EH (cell line): ENCODE data around the gene PRPF31.
A peak's percentile ranks its signal among the peaks of the same experiment; 100 is the strongest.

Experiments
- DNase-seq: peaks from one replicate; pipeline ENCODE4 v3.0.0-alpha.2; 2015; ENCODE audit warnings: low read depth

Gene PRPF31

DNA sequence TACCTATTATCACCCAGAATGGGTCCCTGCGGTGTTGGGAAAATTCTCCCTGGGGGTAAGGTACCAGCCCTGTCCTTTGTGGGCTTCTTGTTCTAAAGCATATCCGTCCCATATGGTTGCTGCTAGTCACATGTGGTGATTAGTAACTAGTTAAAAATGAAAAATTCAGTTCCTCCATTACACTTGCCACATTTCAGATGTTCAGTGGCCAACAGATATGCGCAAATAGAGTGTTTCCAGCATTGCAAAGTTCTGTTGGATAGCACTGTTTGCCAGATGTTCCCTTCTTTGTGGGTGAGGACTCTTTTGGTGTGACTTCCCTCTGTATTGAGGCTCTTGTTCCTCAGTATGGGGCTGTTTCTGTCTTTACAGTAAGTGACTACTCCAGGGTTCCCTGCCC lies 25.8 kb downstream of the PRPF31 start:
- DNase-seq: peak; percentile 34

DNA sequence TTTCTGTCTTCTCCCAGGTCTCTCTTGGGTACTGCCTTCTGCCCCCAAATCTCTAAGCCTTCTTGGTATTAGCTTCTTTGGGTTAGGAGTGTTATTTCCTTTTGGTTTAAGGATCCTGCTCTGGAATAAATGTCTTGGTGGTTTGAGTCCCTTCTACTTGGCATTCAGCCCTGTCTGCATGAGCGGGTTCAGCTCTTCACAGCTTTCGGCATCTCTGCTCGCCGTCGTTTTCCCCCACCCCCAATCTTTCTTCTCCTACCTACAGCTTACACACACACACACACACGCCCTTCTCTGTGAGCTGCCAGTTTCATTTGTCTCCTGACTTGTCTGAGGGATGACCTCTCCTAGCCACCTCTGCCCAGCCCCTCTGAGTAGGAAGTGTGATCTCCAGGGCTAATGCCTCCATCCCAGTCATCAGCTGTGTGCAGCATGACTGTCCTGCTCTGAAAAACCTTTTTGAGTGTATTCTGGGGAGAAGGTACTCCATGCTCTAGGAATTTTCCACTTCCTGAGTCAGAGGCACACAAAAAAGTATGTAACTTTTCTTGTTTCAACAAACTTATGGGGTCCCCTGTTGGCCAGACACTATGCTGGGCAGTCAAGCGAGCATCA lies 26.7 kb downstream of the PRPF31 start:
- no peak for DNase-seq

DNA sequence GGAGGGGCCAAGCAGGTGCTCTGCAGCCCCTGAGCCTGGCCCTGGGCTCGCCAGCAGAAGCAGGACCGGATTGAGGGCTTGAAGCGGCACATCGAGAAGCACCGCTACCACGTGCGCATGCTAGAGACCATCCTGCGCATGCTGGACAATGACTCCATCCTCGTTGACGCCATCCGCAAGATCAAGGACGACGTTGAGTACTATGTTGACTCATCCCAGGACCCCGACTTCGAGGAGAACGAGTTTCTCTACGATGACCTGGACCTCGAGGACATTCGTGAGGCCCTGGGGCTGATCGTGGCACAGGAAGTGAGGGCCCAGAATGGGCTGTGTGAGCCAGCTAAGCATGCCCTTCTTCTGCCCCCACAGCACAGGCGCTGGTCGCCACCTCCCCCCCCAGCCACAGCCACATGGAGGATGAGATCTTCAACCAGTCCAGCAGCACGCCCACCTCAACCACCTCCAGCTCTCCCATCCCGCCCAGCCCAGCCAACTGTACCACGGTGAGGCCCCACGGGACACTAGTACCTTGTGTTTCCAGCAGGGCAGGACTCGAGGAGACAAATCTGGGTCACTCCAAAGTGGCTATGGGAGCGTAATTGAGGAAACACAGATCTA lies 30.1 kb downstream of the PRPF31 start:
- no peak for DNase-seq

DNA sequence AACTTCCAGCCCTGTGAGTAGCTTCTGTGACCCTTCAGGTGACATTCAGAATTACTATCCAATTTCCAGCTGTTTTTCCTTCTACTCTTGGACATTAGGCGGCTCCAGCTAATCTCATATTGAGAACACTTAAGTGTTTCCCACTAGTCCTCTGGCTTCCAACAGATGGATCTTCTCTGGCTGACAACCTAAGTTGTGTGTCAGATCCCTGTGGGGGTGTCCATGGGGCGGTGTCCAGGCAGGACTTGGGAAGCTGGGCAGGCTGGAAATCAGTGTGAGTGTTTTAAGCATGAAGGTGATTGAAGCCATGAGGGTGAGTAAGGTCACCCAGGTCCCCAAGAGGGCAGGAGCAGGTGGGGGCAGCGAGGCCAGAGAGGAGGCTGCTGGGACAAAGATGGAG lies 32.1 kb downstream of the PRPF31 start:
- DNase-seq: no peak

DNA sequence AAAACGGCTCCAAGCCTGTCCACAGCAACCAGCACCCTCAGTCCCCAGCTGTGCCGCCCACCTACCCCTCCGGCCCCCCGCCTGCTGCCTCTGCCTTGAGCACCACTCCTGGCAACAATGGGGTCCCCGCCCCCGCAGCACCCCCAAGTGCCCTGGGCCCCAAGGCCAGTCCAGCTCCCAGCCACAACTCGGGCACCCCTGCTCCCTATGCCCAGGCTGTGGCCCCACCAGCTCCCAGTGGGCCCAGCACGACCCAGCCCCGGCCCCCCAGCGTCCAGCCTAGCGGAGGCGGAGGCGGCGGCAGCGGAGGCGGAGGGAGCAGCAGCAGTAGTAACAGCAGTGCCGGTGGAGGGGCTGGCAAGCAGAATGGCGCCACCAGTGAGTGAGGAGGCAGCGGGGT lies 32.6 kb downstream of the PRPF31 start:
- DNase-seq: no peak

DNA sequence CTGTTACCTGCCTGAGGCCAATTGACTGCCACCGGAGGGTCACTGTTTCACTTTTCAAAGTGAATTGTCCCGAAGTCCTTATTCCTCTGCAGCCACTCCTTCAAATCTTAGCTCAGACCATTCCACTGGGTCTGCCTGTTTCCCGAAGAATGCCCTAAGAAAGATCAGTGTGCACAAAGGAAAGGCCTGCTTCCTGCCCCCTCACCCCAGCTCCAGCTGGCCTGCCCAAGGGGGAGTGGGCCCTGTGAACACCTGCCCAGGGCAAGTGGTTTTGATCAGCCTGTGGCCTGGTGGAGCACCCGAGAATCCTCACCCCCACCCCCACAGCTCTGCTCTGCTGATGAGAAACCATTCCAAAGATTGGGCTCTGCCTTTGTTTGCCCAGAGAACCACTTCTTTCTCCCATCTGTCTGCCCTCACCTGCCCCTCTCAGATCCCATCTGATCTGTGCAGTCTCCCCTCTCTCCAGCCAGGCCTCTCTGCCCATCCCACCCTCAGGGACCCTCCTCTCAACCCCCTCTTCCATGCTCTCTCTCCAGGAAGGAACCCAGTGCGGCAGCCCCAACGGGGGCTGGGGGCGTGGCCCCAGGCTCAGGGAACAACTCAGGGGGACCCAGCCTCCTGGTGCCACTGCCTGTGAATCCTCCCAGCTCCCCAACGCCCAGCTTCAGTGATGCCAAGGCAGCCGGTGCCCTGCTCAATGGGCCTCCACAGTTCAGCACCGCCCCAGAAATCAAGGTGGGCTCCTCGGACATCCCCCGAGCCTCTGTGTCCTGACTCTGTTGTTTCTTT lies 33.7 kb downstream of the PRPF31 start:
- DNase-seq: no peak

DNA sequence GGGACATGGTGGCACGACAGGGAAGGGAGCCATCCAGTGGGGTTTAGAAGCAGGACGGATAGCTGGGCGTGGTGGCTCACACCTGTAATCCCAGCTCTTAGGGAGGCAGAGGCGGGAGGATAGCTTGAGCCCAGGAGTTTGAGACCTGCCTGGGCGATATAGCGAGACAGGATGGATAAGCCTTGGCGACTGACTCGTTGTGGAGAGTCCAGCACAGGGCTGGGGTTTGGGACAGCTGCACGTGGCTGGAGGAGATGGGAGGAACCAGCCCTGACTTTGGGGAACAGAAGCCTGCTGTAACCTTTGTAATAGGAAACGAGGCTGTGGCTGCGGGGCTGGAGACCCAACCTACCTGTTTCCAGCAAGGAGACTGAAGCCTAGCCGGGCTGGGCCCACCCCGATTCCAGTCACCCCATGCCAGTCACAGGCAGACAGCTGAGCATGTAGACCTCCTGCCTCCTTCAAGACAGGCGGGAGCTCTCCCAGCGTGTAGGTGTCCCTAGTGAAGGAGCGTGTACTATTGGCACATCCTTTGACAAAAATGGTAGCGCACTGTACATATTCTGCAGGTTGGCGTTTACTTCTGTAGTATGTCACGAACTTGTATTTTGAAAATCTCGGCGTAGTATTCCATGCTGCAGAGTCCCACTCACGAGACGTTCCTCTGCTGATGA lies 35.9 kb downstream of the PRPF31 start:
- no peak for DNase-seq

DNA sequence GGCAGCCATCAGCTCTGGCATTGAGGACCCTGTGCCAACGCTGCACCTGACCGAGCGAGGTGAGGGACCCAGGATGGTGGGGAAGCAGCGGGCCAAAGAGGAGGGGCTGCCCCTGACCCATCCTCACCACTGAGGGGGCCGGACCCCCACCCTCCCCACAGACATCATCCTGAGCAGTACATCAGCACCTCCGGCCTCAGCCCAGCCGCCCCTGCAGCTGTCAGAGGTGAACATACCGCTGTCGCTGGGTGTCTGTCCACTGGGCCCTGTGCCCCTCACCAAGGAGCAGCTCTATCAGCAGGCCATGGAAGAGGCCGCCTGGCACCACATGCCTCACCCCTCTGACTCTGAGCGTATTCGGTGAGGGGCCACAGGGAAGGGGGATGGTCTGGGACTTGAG lies 36.7 kb downstream of the PRPF31 start:
- DNase-seq: no peak

DNA sequence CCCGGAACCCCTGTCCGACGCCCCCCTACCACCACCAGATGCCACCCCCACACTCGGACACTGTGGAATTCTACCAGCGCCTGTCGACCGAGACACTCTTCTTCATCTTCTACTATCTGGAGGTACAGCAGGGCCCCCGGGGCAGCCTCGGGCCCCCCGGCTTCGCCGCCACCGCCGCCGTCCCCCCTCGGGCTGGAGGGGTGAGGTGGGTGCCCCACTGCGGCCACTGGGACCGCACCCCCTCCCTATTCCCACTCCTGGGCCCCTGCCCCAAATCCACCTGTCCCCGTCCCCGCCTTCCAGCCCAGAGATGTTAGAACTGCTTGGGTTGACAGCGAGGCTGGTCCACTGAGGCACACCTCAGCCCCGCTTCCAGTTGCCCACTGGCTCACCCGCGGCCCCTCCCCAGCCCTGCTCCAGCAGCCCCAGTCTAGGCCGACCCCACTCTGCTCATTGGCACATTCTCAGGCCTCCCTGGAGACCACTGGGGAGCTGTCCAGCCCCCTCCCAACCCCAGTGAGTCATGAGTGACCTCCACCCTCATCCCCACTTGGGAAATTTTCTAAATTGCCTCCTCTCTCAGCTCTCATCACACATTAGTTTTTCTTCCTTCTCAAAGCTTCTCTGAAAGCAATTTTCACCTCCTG lies 37.4 kb downstream of the PRPF31 start:
- no peak for DNase-seq

DNA sequence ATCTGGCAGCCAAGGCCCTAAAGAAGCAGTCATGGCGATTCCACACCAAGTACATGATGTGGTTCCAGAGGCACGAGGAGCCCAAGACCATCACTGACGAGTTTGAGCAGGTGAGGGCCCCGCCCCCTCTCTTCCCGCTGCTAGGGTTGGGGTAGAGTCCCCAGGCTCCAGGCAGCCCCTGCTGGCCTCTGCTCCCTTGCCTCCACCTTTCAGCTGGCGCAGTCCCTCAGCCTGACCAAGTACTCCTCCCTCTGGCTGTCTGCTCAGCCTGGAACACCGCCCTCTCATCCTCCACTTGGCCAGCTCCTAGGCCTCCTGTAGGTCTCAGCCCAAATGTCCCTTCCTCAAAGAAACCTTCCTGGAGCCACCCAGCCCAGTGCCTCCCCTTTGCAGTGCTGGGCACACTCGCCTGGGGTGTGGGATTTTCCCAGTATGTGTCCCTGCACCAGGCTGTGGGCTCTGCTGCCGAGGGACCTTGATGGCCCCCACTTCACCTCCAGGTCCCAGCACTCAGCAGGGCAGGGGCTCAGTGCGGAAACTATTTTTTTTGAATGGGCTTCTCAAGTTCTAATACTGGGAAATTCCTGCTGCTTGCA lies 38.3 kb downstream of the PRPF31 start:
- no peak for DNase-seq

DNA sequence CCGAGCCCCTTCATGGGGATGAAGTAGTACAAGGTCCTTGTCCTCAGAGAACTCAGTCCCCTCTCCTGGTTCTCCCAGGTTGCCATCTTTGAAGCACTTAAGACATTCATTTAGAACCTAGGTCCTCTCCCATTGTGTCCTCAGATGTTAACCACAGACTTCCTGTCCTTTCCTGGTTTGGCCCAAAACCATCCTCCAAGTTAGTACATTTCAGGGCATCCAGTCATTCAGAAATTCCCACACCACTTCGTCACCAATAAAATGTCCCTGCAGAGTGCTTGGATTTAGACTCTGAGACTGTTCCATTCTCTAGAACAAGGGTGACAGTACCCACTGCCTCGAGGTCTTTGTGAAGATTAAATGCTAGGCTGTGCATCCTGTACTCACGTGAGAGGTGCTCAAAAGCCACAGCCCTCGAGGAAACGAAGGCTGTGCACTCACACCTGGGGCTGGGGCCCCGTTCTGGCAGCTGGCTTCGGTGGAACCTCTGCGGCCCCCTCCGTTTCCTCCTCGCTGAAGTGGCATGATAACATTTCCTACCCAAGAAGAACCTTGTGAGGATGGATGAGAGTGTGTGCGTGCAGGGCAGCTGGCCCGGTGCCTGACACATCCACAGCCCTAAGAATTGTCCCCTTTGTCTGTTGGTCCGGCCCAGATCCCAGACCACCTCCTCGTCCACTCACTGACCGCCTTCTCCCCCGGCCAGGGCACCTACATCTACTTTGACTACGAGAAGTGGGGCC lies 39.2 kb downstream of the PRPF31 start:
- peak; percentile 86 for DNase-seq

DNA sequence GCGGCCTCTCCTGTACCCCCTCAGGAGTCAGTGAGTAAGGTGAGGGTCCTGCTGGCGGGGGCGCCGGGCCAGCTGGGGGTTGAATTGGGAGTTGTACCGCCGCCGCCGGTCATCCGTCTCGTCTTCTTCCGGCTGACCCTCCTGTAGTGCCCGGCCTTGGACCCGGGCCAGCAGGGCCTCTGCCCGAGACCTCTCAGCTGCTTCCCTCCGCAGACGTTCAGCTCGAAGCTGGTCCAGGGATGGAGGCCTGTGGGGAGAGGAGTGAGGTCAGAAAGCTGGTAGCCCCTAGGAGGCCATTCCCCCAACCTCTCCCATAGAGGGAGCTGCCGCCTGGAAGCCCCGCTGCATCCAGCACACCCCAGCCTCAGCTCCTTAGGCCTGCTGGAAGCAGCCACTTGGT lies 40.1 kb downstream of the PRPF31 start:
- DNase-seq: no peak

DNA sequence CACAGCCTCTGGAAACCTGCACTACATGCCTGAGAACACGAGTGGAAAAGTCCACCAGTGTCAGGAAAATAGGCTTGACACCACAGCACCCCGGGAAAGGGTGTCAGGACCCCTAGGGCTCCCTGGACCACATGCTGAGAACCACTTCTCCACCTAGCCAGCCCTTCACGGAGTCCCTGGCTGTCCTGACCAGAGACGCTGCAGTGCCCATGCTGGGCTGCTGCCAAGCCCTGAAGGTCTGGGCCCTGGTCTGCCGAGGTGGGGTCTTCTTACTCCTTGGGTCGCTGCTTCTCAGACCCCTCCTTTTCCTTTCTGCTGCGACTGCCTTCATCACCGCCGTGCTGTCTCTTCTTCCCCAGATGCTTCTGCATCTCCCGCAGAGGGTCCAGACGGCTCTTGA lies 40.9 kb downstream of the PRPF31 start:
- DNase-seq: no peak

DNA sequence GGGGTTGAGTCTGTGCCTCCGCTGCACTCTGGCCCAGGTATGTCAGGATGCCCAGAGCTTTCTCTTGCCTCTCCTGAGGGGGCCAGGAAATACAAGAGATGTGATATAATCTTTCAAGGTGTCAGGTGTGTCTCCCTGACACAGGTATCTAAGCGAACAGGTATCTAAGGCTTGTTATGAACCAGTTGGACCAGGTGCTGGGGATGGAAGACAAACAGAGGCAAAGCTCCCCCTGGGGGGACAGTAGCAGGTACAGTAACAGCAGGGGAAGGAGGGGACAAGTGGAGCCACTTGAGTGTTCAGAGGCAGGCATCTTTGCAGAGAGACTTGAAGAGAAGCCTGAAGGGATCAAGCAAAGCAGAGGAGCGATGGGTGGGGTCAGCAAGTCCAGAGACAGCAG lies 41.4 kb downstream of the PRPF31 start:
- no peak for DNase-seq

DNA sequence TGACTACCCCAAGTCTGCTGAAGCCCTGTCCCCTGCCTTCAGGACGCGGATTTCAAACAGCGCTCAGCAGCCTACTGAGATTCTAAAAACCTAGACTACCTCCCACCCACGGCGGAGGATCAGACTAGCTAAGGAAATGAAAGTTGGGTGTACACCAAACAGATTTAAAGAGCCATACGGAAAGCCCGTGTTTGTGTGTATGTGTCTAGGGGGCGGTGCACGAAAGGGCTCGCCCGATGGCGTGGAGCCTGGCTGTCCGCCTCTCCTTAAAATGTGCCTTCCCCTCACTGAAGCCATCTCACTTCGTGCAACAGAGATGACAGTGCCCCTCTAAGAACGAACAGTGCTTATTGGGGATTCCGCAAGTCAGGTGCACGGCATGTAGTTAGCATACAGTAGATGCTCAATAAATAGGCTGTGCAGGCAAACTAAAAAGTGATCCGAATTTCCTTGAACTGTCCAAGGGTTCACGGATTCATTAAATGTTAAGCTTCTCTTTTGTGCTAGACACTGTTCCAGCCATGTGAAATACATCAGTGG lies 43.3 kb downstream of the PRPF31 start:
- peak; percentile 34 for DNase-seq

DNA sequence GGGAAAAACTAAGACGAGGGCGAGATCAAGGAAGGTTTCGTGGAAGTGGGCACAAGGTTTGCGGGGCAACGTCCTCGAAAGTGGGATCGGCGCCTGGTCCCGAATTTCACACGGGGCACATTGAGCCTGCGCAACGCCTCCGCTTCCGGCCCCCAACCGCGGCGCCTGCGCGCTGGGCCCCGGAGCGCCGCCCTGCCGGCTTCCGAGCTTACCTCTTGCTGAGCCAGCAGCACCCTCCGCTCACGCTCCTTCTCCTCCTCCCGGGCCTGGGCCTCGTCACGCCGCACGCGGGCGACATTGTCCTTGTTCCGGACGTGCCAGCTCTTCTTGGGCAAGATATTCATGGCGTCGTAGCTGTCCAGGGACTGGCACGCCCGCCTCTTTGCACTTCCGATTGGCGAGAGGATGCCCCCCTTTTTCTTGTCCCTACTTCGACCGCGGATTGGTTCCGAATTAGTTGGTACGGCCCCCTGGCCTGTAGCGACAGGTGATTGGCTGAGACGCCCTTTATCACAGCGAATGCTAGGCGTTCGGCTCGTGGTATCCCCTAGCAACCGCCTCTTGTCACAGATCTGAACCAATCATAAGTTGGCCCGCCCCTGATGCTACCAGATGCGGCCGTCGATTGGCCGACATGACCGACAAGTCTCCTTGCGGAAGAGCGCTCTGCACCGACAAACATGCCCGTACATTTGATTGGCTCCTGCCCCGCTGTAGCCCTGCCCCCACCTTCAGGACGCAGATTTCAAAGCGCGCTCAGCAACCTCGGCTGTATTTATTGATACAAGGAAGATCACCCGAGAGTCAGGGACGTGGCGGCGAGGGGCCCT lies 44.0 kb downstream of the PRPF31 start, which contains the start of gene LENG1:
Gene LENG1, minus strand, starts transcription at position 370 of the 830 bp plus-strand sequence. Its CDS starts 26 bp downstream, at position 344.
- DNase-seq: peak; percentile 100

DNA sequence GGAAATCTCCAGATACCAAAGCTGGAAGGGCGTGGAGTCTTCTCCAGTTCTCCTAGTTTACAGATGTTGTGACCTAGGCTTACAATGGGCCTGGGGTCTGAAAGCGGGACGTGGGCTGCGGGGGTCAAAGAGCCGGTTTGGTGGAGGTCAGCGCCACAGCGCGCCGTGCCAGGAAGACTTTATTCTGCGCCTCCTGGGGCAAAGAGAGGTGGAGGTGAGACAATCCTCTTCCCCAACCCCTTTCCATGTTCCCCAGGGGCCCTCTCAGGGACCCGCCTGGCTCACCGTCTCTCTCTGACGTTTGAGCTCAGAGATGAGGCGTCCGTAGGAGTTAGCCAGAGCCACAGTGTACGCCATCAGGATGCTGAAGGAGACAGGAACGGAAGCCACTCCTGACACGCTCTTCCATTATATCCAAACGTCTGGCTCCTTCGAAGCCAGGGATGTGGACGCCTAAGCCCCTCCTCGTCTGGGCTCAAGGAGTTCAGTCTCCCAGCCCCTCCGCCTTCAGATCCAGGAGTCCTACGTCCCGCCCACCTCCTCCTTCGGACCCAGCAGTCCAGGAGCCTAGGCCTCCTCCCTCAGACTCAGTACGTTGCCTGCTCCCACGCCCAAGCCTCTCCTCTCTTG lies 44.7 kb downstream of the PRPF31 start:
- peak; percentile 40 for DNase-seq

DNA sequence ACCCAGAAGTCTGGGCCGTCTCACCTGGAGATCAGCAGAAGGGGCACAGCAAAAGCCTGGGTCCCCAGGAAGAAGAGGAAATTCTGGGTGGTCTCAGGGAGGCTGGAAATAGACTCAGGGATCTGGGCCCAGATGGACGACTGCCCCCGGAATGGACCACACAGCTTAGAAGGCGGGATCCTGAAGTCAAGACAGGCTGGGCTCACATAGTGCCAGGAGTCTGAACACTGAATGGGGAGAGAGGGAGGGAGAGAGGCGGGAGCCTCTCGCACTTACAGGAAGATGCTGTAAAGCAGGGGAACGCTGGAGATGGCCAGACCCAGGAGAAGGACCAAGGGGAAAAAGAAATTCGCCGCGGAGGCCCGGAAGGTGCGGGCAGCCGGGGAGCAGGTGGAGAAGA lies 45.3 kb downstream of the PRPF31 start:
- DNase-seq: peak; percentile 19

DNA sequence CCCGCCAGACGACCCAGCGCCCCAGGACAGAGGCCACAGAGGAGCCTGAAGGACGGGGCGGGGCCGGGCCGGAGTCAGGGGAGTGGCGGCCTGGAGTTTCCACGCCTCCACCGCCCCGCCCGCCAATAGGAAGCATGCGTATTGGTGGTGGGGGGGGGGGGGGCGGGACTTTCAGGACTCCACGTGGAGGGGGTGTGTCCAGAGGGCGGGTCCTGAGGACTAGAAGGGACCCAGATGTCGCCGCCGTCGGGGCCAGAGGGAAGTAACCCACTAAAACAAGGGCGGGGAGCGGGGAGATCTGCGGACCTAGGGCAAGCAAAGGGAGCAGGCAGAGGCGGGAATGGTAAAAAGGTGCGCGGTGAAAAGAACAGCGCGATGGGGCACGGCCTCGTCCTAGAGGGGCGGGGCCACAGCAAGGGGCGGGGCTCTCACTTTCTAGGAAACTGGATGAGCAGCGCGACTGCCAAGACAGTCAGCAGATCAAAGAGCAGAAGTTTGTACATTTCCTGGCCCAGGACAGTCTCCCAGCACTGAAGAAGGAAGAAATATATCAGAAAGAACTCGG lies 46.8 kb downstream of the PRPF31 start:
- DNase-seq: peak; percentile 71
